Tibial artery (tissue), 4 donors: ENCODE results near the gene SLC13A5.

Experiments used
- DNase-seq, 2 donors: peaks; one replicate each; pipeline ENCODE4 v3.0.0-alpha.2; 2019
- H3K27ac ChIP-seq, 2 donors: fragments of 200-600 bp; sonication (generic) in 1 of 2; 1 replicate in 1 of 2; 2 replicates in 1 of 2; pipeline ENCODE4 v1.5.1; 2018 to 2019; ENCODE audit warnings: mild to moderate bottlenecking in 1 of 2
- H3K27me3 ChIP-seq, 2 donors: fragments of 200-600 bp; sonication (generic) in 1 of 2; one replicate each; pipeline versions ENCODE4 v1.5.1 to v1.6.0; 2016 to 2019
- H3K36me3 ChIP-seq, 3 donors: fragments of 200-600 bp; sonication (generic) in 2 of 3; one replicate each; pipeline ENCODE4 v1.5.1; 2016 to 2019; ENCODE audit warnings: mild to moderate bottlenecking in 2 of 3
- H3K4me1 ChIP-seq, 4 donors: fragments of 200-600 bp; sonication (generic) in 2 of 4; 1 replicate in 3 of 4; 2 replicates in 1 of 4; pipeline ENCODE4 v1.5.1; 2016 to 2019
- H3K4me3 ChIP-seq, 2 donors: fragments of 200-600 bp; sonication (generic) in 1 of 2; 1 replicate in 1 of 2; 2 replicates in 1 of 2; pipeline ENCODE4 v1.5.1; 2018 to 2019; ENCODE audit warnings: mild to moderate bottlenecking in 2 of 2
- H3K9me3 ChIP-seq, 3 donors: fragments of 200-600 bp; sonication (generic) in 1 of 3; one replicate each; pipeline ENCODE4 v1.5.1; 2016 to 2019
- intact Hi-C: fragments of 100-400 bp; cut with DNase I; formaldehyde crosslinking; loops from one replicate; pipeline ENCODE4 v1.15.0; 2023; ENCODE audit warnings: low total_unique reads
- TF ChIP-seq, protein P1 (sequence below), 2 experiments: fragments of 200-600 bp in 1 of 2; fragments of 450-650 bp in 1 of 2; IDR thresholded peaks; one replicate each; pipeline ENCODE4 v1.5.1; 2017 to 2019; ENCODE audit warnings: antibody characterized with exemption in 2 of 2, mild to moderate bottlenecking in 1 of 2, moderate library complexity in 1 of 2

The SLC13A5 gene

GRCh38 chr17:6755281-6755680 is 42.1 kb upstream of the SLC13A5 start:
- H3K27ac ChIP-seq = peak overlapping the region; percentile 71 to 74
- intact Hi-C loops = no loop called here
- H3K4me3 ChIP-seq = peak overlapping the region; percentile 44 to 51
- peaks cover 0 to 53% (median 37%) of the 10 kb centered on the region in 4 donors for H3K4me1 ChIP-seq
- TF ChIP-seq, protein P1, sequence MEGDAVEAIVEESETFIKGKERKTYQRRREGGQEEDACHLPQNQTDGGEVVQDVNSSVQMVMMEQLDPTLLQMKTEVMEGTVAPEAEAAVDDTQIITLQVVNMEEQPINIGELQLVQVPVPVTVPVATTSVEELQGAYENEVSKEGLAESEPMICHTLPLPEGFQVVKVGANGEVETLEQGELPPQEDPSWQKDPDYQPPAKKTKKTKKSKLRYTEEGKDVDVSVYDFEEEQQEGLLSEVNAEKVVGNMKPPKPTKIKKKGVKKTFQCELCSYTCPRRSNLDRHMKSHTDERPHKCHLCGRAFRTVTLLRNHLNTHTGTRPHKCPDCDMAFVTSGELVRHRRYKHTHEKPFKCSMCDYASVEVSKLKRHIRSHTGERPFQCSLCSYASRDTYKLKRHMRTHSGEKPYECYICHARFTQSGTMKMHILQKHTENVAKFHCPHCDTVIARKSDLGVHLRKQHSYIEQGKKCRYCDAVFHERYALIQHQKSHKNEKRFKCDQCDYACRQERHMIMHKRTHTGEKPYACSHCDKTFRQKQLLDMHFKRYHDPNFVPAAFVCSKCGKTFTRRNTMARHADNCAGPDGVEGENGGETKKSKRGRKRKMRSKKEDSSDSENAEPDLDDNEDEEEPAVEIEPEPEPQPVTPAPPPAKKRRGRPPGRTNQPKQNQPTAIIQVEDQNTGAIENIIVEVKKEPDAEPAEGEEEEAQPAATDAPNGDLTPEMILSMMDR (IDR thresholded peaks at IDR 0.05) = no peak
- H3K27me3 ChIP-seq = no peaks in the 10 kb centered on the region
- peaks cover 7 to 17% (median 13%) of the 10 kb centered on the region in 3 donors for H3K36me3 ChIP-seq
- peak; percentile 44 to 75 for DNase-seq
- H3K9me3 ChIP-seq = no peaks in the 10 kb centered on the region

- TF ChIP-seq, protein P1 (IDR thresholded peaks at IDR 0.05) = no peak
- DNase-seq = no peak
- no peak overlapping the region for H3K4me3 ChIP-seq
- H3K27ac ChIP-seq = peak overlapping the region; percentile 70 to 86
- H3K27me3 ChIP-seq = no peaks in the 10 kb centered on the region
- no peaks in the 10 kb centered on the region for H3K9me3 ChIP-seq
- H3K36me3 ChIP-seq = no peaks in the 10 kb centered on the region
- intact Hi-C loops = no loop called here
- peaks cover 0 to 53% (median 37%) of the 10 kb centered on the region in 4 donors for H3K4me1 ChIP-seq
These were observed 40.4 kb upstream of the SLC13A5 start for GRCh38 chr17:6753546-6753945.

- Histone ChIP-seq H3K4me3 (peak overlapping the region in 1 of 2 donors; percentile 25), H3K4me1 (peaks cover 0 to 53% (median 37%) of the 10 kb centered on the region in 4 donors), H3K27me3 (no peaks in the 10 kb centered on the region), H3K9me3 (no peaks in the 10 kb centered on the region), H3K27ac (peak overlapping the region; percentile 70 to 86), H3K36me3 (no peaks in the 10 kb centered on the region)
- DNase-seq = peak; percentile 66 to 77
- intact Hi-C loops = no loop called here
- TF ChIP-seq, protein P1 (IDR thresholded peaks at IDR 0.05) = no peak
These were observed 39.9 kb upstream of the SLC13A5 start for GRCh38 chr17:6753006-6753445.

- peak overlapping the region; percentile 70 to 86 for H3K27ac ChIP-seq
- H3K27me3 ChIP-seq = no peaks in the 10 kb centered on the region
- H3K4me3 ChIP-seq = peak overlapping the region in 1 of 2 donors; percentile 25
- H3K4me1 ChIP-seq = peaks cover 0 to 48% (median 33%) of the 10 kb centered on the region in 4 donors
- DNase-seq = peak; percentile 81
- TF ChIP-seq, protein P1 (IDR thresholded peaks at IDR 0.05) = no peak
- H3K9me3 ChIP-seq = no peaks in the 10 kb centered on the region
- H3K36me3 ChIP-seq = no peaks in the 10 kb centered on the region
- intact Hi-C loops = no loop called here
These were observed 39.1 kb upstream of the SLC13A5 start for GRCh38 chr17:6752068-6752909.

DNA sequence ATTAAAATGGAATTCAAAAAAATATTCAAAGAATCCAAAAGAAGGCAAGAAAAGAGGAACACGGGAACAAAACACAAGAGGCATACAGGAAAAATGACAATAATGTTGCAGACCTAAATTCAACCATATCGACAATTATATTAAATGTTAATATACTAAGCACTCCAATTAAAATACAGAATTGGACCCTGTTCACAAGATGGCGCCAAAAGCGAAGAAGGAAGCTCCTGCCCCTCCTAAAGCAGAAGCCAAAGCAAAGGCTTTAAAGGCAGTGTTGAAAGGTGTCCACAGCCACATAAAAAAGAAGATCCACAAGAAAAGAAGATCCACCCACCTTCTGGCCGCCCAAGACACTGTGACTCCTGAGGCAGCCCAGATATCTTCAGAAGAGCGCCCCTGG is 36.4 kb upstream of the SLC13A5 start:
- Histone ChIP-seq H3K36me3 (no peaks in the 10 kb centered on the region), H3K4me3 (no peak overlapping the region), H3K27me3 (no peaks in the 10 kb centered on the region), H3K9me3 (no peaks in the 10 kb centered on the region), H3K4me1 (peaks cover 0 to 24% (median 19%) of the 10 kb centered on the region in 4 donors), H3K27ac (no peak overlapping the region)
- no peak for DNase-seq
- TF ChIP-seq, protein P1 (IDR thresholded peaks at IDR 0.05) = no peak
- intact Hi-C loops = no loop called here
